Measurements from ENCODE around the gene IFT20. TPM values are rescaled to one million over a fixed set of nuclear protein-coding genes. Genes with fewer than 3 reads are reported as not detected.

Gene IFT20
- 10 to 100 TPM; 26.0 to 29.4 TPM for total RNA-seq
- polyA plus RNA-seq: 44.5 TPM

GRCh38 chr17:28335201-28335958 is at the start of gene IFT20, which contains the start of gene TNFAIP1:
Gene IFT20, minus strand, starts transcription at chr17:28335472. Its CDS starts 3,487 bp downstream, at chr17:28331985.
Gene TNFAIP1, plus strand, starts transcription at chr17:28335761. Its CDS starts 3,761 bp downstream, at chr17:28339522.
- H3K36me3 Mint-ChIP-seq: peaks cover 0 to 45% (median 4%) of the 10 kb centered on the region in 3 donors

GRCh38 chr17:28385037-28385400 is 49.7 kb upstream of the IFT20 start:
- Mint-ChIP-seq H3K27ac (peak overlapping the region; percentile 24 to 92 (median 68)), H3K4me1 (peaks cover 21 to 41% (median 25%) of the 10 kb centered on the region in 3 donors), H3K36me3 (peaks cover under 1 to 38% (median 7%) of the 10 kb centered on the region in 3 donors), H3K9me3 (no peaks in the 10 kb centered on the region), H3K4me3 (peak overlapping the region; percentile 90 to 95 (median 94)), H3K27me3 (no peaks in the 10 kb centered on the region)
- ChIA-PET CTCF (interaction anchor here (1.0 to 1.3 kb wide), 2 partner anchors 14 to 32 kb away, joined by 4 to 6 read pairs; partner anchors contain the start of gene SARM1), POLR2A (interaction anchor here (1.1 to 3.9 kb wide), 4 partner anchors 14 to 565 kb away, joined by 3 to 15 read pairs (median 8); partner anchors contain the start of genes IFT20, POLDIP2, SARM1 and TNFAIP1)
- Histone ChIP-seq H3K4me3 (ENCODE audit: low read length) (peak overlapping the region; percentile 96), H3K9me3 (ENCODE audit: low read length) (no peaks in the 10 kb centered on the region), H3K27me3 (ENCODE audit: insufficient read depth, low read length, poor library complexity, severe bottlenecking) (no peaks in the 10 kb centered on the region), H3K4me1 (ENCODE audit: insufficient read depth, low read length) (peaks cover 19% of the 10 kb centered on the region), H3K36me3 (ENCODE audit: insufficient read depth, low read length) (peaks cover 4% of the 10 kb centered on the region), H3K27ac (ENCODE audit: low read depth, low read length) (peak overlapping the region; percentile 31)
- DNase-seq: no peak

More at GRCh38 chr17:28335201-28335958, at the start of gene IFT20, which contains the start of gene TNFAIP1:
- H3K4me3 Mint-ChIP-seq: peak within 1 kb of the TSS; percentile 90 to 99 (median 96)
- no peaks in the 10 kb centered on the region for H3K27me3 ChIP-seq (ENCODE audit: insufficient read depth, low read length, poor library complexity, severe bottlenecking)
- no peaks in the 10 kb centered on the region for H3K9me3 Mint-ChIP-seq
- H3K27me3 Mint-ChIP-seq: no peaks in the 10 kb centered on the region
- POLR2A ChIA-PET: interaction anchor here (0.6 to 2.5 kb wide), 13 partner anchors 15 to 617 kb away, joined by 3 to 62 read pairs (median 5); partner anchors contain the start of genes BLTP2, PHF12, POLDIP2 and RPL23A
- H3K4me1 Mint-ChIP-seq: peaks cover 39 to 56% (median 50%) of the 10 kb centered on the region in 3 donors
- peak within 1 kb of the TSS; percentile 86 for H3K4me3 ChIP-seq (ENCODE audit: low read length)
- peak within 1 kb of the TSS; percentile 98 for H3K27ac ChIP-seq (ENCODE audit: low read depth, low read length)
- peak within 1 kb of the TSS; percentile 92 to 99 (median 96) for H3K27ac Mint-ChIP-seq
- peak; percentile 95 to 99 (median 97) for DNase-seq
- CTCF ChIA-PET: interaction anchor here (0.7 to 3.7 kb wide), 12 partner anchors 10 to 618 kb away, joined by 3 to 30 read pairs (median 3); partner anchors contain the start of gene POLDIP2
- H3K36me3 ChIP-seq (ENCODE audit: insufficient read depth, low read length): no peaks in the 10 kb centered on the region
- H3K4me1 ChIP-seq (ENCODE audit: insufficient read depth, low read length): peaks cover 31% of the 10 kb centered on the region
- no peaks in the 10 kb centered on the region for H3K9me3 ChIP-seq (ENCODE audit: low read length)

GRCh38 chr17:28384281-28385036 is 49.2 kb upstream of the IFT20 start:
- H3K36me3 ChIP-seq (ENCODE audit: insufficient read depth, low read length): no peaks in the 10 kb centered on the region
- Mint-ChIP-seq H3K9me3 (no peaks in the 10 kb centered on the region), H3K36me3 (peaks cover 0 to 33% (median 4%) of the 10 kb centered on the region in 3 donors), H3K27me3 (no peaks in the 10 kb centered on the region), H3K4me1 (peaks cover 21 to 41% (median 25%) of the 10 kb centered on the region in 3 donors), H3K27ac (peak overlapping the region; percentile 50 to 92 (median 77)), H3K4me3 (peak overlapping the region; percentile 90 to 95 (median 94))
- ChIA-PET POLR2A (interaction anchor here (0.5 to 3.9 kb wide), 5 partner anchors 13 to 565 kb away, joined by 3 to 15 read pairs (median 8); partner anchors contain the start of genes IFT20, POLDIP2, SARM1 and TNFAIP1), CTCF (interaction anchor here (0.8 to 1.3 kb wide), 4 partner anchors 13 to 49 kb away, joined by 3 to 6 read pairs (median 4); partner anchors contain the start of genes IFT20, POLDIP2, SARM1 and TNFAIP1)
- H3K27ac ChIP-seq (ENCODE audit: low read depth, low read length): peak overlapping the region; percentile 31
- no peaks in the 10 kb centered on the region for H3K9me3 ChIP-seq (ENCODE audit: low read length)
- no peaks in the 10 kb centered on the region for H3K27me3 ChIP-seq (ENCODE audit: insufficient read depth, low read length, poor library complexity, severe bottlenecking)
- H3K4me1 ChIP-seq (ENCODE audit: insufficient read depth, low read length): peaks cover 19% of the 10 kb centered on the region
- peak overlapping the region; percentile 96 for H3K4me3 ChIP-seq (ENCODE audit: low read length)
- peak; percentile 42 to 76 (median 49) for DNase-seq

GRCh38 chr17:28381141-28381825 is 46.0 kb upstream of the IFT20 start:
- ChIA-PET POLR2A (no interaction called here), CTCF (interaction anchor here (1.5 kb wide), 1 partner anchor 24 kb away, joined by 6 read pairs; the partner anchor contains the start of gene POLDIP2)
- Histone ChIP-seq H3K4me3 (ENCODE audit: low read length) (no peak overlapping the region), H3K4me1 (ENCODE audit: insufficient read depth, low read length) (peaks cover 19% of the 10 kb centered on the region), H3K36me3 (ENCODE audit: insufficient read depth, low read length) (no peaks in the 10 kb centered on the region), H3K27me3 (ENCODE audit: insufficient read depth, low read length, poor library complexity, severe bottlenecking) (no peaks in the 10 kb centered on the region), H3K9me3 (ENCODE audit: low read length) (no peaks in the 10 kb centered on the region), H3K27ac (ENCODE audit: low read depth, low read length) (no peak overlapping the region)
- H3K4me1 Mint-ChIP-seq: peaks cover 16 to 35% (median 23%) of the 10 kb centered on the region in 3 donors
- peaks cover 0 to 15% (median 8%) of the 10 kb centered on the region in 3 donors for H3K36me3 Mint-ChIP-seq
- no peaks in the 10 kb centered on the region for H3K27me3 Mint-ChIP-seq
- DNase-seq: no peak
- H3K4me3 Mint-ChIP-seq: peak overlapping the region in 4 of 7 donors; percentile 7 to 79 (median 35)
- H3K27ac Mint-ChIP-seq: no peak overlapping the region
- no peaks in the 10 kb centered on the region for H3K9me3 Mint-ChIP-seq

GRCh38 chr17:28379814-28380801 is 44.8 kb upstream of the IFT20 start:
- no peaks in the 10 kb centered on the region for H3K27me3 Mint-ChIP-seq

GRCh38 chr17:28372945-28373274 is 37.6 kb upstream of the IFT20 start:
- Histone ChIP-seq H3K27ac (ENCODE audit: low read depth, low read length) (no peak overlapping the region), H3K27me3 (ENCODE audit: insufficient read depth, low read length, poor library complexity, severe bottlenecking) (no peaks in the 10 kb centered on the region), H3K4me1 (ENCODE audit: insufficient read depth, low read length) (peaks cover 22% of the 10 kb centered on the region), H3K36me3 (ENCODE audit: insufficient read depth, low read length) (no peaks in the 10 kb centered on the region), H3K9me3 (ENCODE audit: low read length) (no peaks in the 10 kb centered on the region), H3K4me3 (ENCODE audit: low read length) (peak overlapping the region; percentile 55)
- Mint-ChIP-seq H3K27me3 (no peaks in the 10 kb centered on the region), H3K36me3 (peaks cover 0 to 7% (median 0%) of the 10 kb centered on the region in 3 donors), H3K9me3 (no peaks in the 10 kb centered on the region), H3K27ac (peak overlapping the region in 6 of 8 donors; percentile 59 to 92 (median 75)), H3K4me1 (peaks cover 11 to 25% (median 23%) of the 10 kb centered on the region in 3 donors), H3K4me3 (peak overlapping the region; percentile 60 to 87 (median 77))
- POLR2A ChIA-PET: interaction anchor here (2.4 kb wide), 1 partner anchor 38 kb away, joined by 9 read pairs; the partner anchor contains the start of genes IFT20 and TNFAIP1
- CTCF ChIA-PET: interaction anchor here (0.6 to 1.3 kb wide), 2 partner anchors 8 to 37 kb away, joined by 3 to 4 read pairs; partner anchors contain the start of genes SEBOX and TNFAIP1
- no peak for DNase-seq

More at GRCh38 chr17:28379814-28380801, 44.8 kb upstream of the IFT20 start:
- Histone ChIP-seq H3K27me3 (ENCODE audit: insufficient read depth, low read length, poor library complexity, severe bottlenecking) (no peaks in the 10 kb centered on the region), H3K27ac (ENCODE audit: low read depth, low read length) (no peak overlapping the region), H3K36me3 (ENCODE audit: insufficient read depth, low read length) (no peaks in the 10 kb centered on the region), H3K4me3 (ENCODE audit: low read length) (no peak overlapping the region), H3K4me1 (ENCODE audit: insufficient read depth, low read length) (peaks cover 9% of the 10 kb centered on the region), H3K9me3 (ENCODE audit: low read length) (no peaks in the 10 kb centered on the region)
- ChIA-PET CTCF (interaction anchor here (1.3 kb wide), 1 partner anchor 36 kb away, joined by 3 read pairs; no protein-coding TSS in a partner anchor), POLR2A (no interaction called here)
- Mint-ChIP-seq H3K4me3 (peak overlapping the region in 3 of 7 donors; percentile 6 to 55 (median 18)), H3K27ac (peak overlapping the region in 4 of 8 donors; percentile 10 to 69 (median 33)), H3K9me3 (no peaks in the 10 kb centered on the region), H3K36me3 (peaks cover 0 to 14% (median 8%) of the 10 kb centered on the region in 3 donors), H3K4me1 (peaks cover 8 to 23% (median 17%) of the 10 kb centered on the region in 3 donors)
- no peak for DNase-seq
